IPS DF 6.9 (cell line): ENCODE results near the gene ACAA1.

Source experiments
- DNase-seq: peaks from one replicate; pipeline ENCODE4 v3.0.0-alpha.2; 2013; ENCODE audit warnings: low read depth, low spot score
- H3K27ac ChIP-seq: one replicate; pipeline ENCODE4 v1.5.1; 2013; ENCODE audit warnings: low read length, control low read depth
- H3K27me3 ChIP-seq: 2 replicates; pipeline ENCODE4 v1.6.1; 2013; ENCODE audit warnings: mild to moderate bottlenecking, low read length; ENCODE audit not compliant: control insufficient read depth, insufficient read depth
- H3K36me3 ChIP-seq: 2 replicates; pipeline ENCODE4 v1.6.1; 2013; ENCODE audit warnings: low read length; ENCODE audit not compliant: control insufficient read depth, insufficient read depth
- H3K4me1 ChIP-seq: 2 replicates; pipeline ENCODE4 v1.6.1; 2013; ENCODE audit warnings: low read length; ENCODE audit not compliant: control insufficient read depth, insufficient read depth
- H3K4me3 ChIP-seq: 2 replicates; pipeline ENCODE4 v1.5.1; 2013; ENCODE audit warnings: mild to moderate bottlenecking, low read length
- H3K9me3 ChIP-seq: 2 replicates; pipeline ENCODE4 v1.6.1; 2013; ENCODE audit warnings: low read length, inconsistent platforms; ENCODE audit not compliant: control insufficient read depth, insufficient read depth
- WGBS: extraction: QIAGEN DNeasy Blood & Tissue Kit; methylation state at CpG from one replicate; pipeline ENCODE4 v1.1.7; 2013; ENCODE audit warnings: mixed read lengths, missing lambda C conversion rate; ENCODE audit not compliant: insufficient read length, insufficient coverage; 5-methylcytosine and 5-hydroxymethylcytosine counted together

ACAA1 gene, protein sequence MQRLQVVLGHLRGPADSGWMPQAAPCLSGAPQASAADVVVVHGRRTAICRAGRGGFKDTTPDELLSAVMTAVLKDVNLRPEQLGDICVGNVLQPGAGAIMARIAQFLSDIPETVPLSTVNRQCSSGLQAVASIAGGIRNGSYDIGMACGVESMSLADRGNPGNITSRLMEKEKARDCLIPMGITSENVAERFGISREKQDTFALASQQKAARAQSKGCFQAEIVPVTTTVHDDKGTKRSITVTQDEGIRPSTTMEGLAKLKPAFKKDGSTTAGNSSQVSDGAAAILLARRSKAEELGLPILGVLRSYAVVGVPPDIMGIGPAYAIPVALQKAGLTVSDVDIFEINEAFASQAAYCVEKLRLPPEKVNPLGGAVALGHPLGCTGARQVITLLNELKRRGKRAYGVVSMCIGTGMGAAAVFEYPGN

DNA sequence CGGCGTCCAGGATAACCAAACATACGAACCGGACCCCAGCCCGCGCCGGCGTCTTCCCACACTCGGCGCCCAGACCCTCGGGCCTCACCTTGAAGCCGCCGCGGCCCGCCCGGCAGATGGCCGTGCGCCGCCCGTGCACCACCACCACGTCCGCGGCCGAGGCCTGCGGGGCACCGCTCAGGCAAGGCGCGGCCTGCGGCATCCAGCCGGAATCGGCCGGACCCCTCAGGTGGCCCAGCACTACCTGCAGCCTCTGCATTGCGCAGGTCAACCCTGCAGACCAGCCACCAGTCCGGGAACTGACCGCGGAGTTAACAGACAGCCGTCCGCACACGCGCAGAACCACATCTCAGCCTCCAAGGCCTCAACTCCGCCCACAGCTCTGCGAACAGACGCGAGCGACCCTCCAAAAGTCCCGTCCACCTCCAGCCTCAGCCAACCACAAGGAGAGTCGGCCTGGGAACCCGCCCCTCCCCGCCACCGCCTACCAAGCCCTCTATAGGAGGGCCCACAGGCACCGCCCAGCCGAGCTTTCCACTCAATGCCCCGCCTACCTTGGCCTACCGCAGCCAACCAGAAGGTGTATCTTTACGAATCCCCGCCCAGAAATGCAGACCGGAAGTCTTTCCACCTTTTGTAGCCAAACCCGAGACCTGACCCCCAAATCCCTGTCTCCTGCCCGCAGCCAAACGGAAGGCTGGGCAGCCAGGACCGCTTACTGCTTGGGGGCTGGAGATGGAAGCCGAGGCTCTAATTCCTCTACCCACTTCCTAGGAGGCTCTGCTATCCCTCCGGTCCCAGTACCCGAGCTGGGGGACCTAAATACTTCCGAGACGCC lies at the start of gene ACAA1:
Gene ACAA1 (minus strand): TSS at position 351 of the 838 bp plus-strand sequence. CDS start 92 bp downstream, at position 259.
- Histone ChIP-seq H3K36me3 (peaks cover 6% of the 10 kb centered on the region), H3K9me3 (no peaks in the 10 kb centered on the region), H3K27ac (no peak within 1 kb of the TSS), H3K27me3 (no peaks in the 10 kb centered on the region), H3K4me3 (peak within 1 kb of the TSS; percentile 99), H3K4me1 (peaks cover 4% of the 10 kb centered on the region; the same call in 1 of the 2 replicates)
- WGBS: no CpG with 5 or more reads among the region's 66 CpGs
- DNase-seq: peak; percentile 99

DNA sequence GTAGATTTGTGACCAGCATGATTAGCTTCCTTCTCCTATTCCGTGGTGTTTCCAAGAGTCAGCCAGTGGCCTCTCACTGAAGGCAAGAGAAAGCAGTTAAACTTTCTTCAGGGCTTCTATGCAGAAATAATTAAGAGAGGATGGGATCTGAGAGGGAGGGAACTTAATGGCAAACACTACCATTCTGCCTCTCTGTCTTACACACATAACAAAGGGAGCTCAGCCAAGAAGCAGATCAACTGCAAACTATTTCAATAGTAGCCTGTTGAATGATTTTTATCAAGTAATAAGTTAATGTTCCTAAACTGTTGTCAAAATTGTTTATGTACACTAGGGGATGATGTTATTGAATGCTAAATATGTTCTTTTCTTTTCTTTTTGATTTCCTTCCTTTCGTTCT lies 40.3 kb upstream of the ACAA1 start:
- WGBS: no CpG with 5 or more reads among the region's 2 CpGs
- Histone ChIP-seq H3K27me3 (no peaks in the 10 kb centered on the region), H3K36me3 (no peaks in the 10 kb centered on the region), H3K4me1 (peaks cover 2% of the 10 kb centered on the region; the same call in 1 of the 2 replicates), H3K4me3 (no peak overlapping the region), H3K9me3 (no peaks in the 10 kb centered on the region), H3K27ac (no peak overlapping the region)
- no peak for DNase-seq

DNA sequence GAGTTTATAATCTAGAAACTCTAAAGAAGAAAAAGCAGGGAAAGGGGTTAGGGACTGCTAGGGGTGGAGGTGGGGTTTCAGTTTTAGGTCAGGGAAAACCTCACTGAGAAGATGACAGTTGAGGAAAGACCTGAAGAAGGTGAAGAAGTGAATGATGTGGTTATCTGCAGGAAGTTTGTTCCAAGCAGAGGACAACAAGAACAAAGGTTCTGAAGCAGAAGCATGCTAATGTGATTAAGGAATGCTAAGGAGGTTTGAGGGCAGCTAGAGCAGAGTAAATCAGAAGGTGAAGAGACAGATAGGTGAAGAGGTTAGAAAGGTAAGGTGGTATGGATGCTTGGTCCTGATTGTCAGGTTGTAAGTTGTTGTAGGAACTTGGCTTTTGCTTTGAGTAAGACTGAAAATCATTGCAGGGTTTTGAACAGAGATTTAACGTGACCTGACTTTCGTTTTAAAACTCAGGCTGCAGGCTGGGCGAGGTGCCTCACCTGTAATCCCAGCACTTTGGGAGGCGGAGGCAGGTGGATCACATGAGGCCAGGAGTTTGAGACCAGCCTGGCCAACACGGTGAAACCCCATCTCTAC lies 37.0 kb upstream of the ACAA1 start:
- no peak for DNase-seq
- no peaks in the 10 kb centered on the region for H3K27me3 ChIP-seq
- H3K9me3 ChIP-seq: no peaks in the 10 kb centered on the region
- H3K4me1 ChIP-seq: peaks cover 2% of the 10 kb centered on the region; the same call in 1 of the 2 replicates
- H3K27ac ChIP-seq: no peak overlapping the region
- WGBS: no CpG with 5 or more reads among the region's 5 CpGs
- no peak overlapping the region for H3K4me3 ChIP-seq
- H3K36me3 ChIP-seq: no peaks in the 10 kb centered on the region

DNA sequence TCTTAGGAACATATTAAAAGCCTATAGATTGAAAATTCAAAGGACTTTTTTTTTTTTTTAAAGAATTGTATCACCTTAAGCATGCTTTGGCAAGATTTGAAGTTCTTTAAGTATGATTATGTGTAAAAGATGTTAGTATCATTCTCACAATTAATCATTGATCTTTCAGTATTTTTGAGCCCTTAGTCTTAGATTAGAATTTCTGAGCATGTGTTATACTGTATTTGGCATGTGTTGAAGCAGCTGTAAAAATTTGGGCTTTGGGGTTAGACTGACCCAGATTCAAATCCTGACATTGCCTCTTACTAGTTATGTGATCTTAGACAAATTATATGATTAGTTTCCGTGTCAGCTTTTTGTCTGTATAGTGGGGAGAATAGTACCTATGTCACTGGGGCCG lies 34.7 kb upstream of the ACAA1 start:
- Histone ChIP-seq H3K4me3 (no peak overlapping the region), H3K36me3 (no peaks in the 10 kb centered on the region), H3K27ac (no peak overlapping the region), H3K9me3 (no peaks in the 10 kb centered on the region), H3K4me1 (peaks cover 2% of the 10 kb centered on the region; the same call in 1 of the 2 replicates), H3K27me3 (no peaks in the 10 kb centered on the region)
- no peak for DNase-seq
- 100% methylated on average over 1 of the region's 2 CpGs for WGBS

DNA sequence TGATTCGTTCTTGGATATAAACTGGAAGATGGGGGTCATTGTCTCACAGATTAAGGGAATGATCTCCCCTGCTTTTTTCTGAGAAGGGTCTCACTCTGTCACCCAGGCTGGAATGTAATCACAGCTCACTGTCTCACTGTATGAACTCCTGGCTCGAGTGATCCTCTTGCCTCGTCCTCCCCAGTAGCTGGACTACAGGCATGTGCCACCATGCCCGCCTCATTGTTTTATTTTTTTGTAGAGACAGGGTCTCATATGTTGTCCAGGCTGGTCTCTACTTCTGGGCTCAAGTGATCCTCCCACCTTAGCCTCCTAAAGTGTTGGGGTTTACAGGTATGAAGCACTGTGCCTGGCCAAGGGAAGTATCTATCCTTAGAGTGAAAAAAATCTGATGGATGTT lies 33.8 kb upstream of the ACAA1 start:
- WGBS: no CpG with 5 or more reads among the region's 4 CpGs
- H3K4me1 ChIP-seq: peaks cover 2% of the 10 kb centered on the region; the same call in 1 of the 2 replicates

DNA sequence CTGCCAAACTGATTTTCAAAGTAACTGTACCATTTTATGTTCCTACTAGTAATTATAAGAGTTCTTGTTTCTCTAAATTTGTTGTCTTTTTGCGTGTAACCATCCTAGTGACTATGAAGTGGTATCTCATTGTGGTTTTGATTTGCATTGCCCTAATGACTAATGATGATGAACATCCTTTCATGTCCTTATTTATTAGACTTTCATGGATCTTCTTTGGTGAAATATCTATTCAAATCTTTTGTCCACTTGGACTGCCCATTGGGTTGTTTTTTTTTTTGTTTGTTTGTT lies 32.0 kb upstream of the ACAA1 start:
- no peak overlapping the region for H3K27ac ChIP-seq
- H3K9me3 ChIP-seq: no peaks in the 10 kb centered on the region
- WGBS: no CpG with 5 or more reads among the region's 1 CpG
- peaks cover under 1% of the 10 kb centered on the region; the same call in 1 of the 2 replicates for H3K4me1 ChIP-seq
- H3K4me3 ChIP-seq: no peak overlapping the region
- no peaks in the 10 kb centered on the region for H3K27me3 ChIP-seq
- no peaks in the 10 kb centered on the region for H3K36me3 ChIP-seq
- DNase-seq: no peak

More for the DNA sequence above, 33.8 kb upstream of the ACAA1 start:
- no peaks in the 10 kb centered on the region for H3K9me3 ChIP-seq
- no peaks in the 10 kb centered on the region for H3K27me3 ChIP-seq
- no peak overlapping the region for H3K4me3 ChIP-seq
- H3K36me3 ChIP-seq: no peaks in the 10 kb centered on the region
- H3K27ac ChIP-seq: no peak overlapping the region
- DNase-seq: no peak

DNA sequence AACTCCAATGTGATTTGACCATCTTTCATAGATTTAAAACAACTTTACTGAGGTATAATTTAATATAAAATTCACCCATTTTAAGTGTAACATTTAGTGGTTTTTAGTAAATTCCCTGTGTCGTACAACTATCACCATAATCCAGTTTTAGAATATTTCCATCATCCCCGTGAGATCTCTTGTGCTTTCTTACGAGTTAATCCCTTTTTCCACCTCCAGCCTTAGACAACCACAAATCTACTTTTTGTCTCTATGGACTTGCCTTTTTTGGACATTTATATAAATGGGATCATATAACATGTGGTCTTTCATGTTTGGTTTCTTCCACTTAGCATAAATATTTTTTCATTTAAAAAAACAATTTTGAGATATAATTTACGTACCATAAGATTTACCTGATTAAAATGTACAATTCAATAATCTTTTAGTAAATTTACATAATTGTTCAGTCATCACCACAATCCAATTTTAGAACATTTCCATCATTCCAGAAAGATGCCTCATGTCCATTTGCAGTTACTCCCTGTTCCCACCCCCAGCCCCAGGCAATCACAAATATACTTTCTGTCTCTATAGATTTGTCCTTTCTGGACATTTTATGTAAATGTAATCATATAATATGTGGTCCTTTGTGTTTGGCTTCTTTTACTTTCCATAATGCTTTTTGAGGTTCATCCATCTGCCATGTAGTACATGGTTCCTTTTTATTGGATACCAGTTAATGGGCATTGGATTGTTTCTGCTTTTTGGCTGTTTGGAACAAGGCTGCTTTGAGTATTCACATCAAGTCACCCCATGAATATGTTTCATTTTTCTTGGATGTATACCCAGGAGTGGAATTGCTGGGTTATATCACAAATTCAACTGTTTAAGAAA lies 31.5 kb upstream of the ACAA1 start:
- Histone ChIP-seq H3K4me3 (no peak overlapping the region), H3K27ac (no peak overlapping the region), H3K27me3 (no peaks in the 10 kb centered on the region), H3K9me3 (no peaks in the 10 kb centered on the region), H3K36me3 (no peaks in the 10 kb centered on the region), H3K4me1 (no peaks in the 10 kb centered on the region; the same call in 1 of the 2 replicates)
- WGBS: no CpG with 5 or more reads among the region's 4 CpGs
- no peak for DNase-seq

DNA sequence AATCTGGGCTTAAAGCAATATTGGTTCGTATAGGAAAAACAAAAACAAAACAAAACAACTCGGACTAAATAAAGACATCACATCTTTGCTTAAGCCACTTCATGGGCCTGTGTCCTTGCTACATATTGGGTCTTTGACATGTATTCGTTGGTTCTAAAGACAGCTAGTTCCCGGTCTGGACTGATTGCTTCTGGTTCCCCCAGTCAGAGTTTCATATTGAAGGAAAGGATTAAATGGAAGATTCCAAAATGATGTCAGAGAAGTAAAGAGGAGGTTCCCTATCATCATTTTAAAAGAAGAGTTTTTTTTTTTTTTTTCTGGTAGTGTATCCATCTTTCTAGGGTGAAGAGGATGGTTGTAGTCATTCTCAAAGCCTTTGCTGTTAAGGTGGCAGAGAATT lies 30.7 kb upstream of the ACAA1 start:
- H3K27ac ChIP-seq: no peak overlapping the region
- H3K36me3 ChIP-seq: no peaks in the 10 kb centered on the region
- no CpG with 5 or more reads among the region's 4 CpGs for WGBS
- no peak overlapping the region for H3K4me3 ChIP-seq
- H3K4me1 ChIP-seq: no peaks in the 10 kb centered on the region
- no peaks in the 10 kb centered on the region for H3K27me3 ChIP-seq
- no peaks in the 10 kb centered on the region for H3K9me3 ChIP-seq
- no peak for DNase-seq

DNA sequence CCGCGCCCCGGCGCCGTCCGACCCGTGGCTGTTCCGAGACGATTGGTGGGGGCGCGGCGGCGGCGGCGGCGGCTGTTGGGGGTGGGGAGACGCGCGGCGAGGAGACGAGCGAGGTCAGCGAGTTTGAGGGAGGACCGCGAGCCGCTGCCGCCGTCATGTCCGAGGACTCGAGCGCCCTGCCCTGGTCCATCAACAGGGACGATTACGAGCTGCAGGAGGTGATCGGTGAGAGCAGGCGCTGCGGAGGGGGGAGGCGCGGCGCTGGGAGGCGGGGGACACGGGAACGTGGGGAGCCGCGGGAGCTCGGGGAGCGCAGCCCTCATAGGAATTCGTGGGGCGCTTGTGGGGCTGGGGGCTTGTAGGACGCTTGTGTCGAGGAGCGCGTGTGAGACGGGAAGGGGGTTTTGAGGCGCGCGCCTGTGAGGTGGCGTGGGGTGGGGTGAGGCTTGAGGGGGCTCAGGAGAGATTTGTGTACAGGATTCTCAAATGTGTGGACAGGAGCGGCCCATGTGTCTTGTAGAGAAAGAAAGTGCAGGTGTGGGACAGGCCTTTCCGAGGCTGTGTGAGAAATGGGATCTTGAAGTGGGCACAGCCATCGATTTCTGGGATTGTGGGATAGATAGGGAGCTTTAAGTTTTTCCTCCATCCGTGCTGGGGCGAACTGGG lies 28.9 kb upstream of the ACAA1 start:
- no peaks in the 10 kb centered on the region for H3K27me3 ChIP-seq
- no peak for DNase-seq
- H3K9me3 ChIP-seq: no peaks in the 10 kb centered on the region
- H3K4me1 ChIP-seq: no peaks in the 10 kb centered on the region
- H3K36me3 ChIP-seq: no peaks in the 10 kb centered on the region
- H3K27ac ChIP-seq: no peak overlapping the region
- peak overlapping the region; percentile 94 for H3K4me3 ChIP-seq
- WGBS: no CpG with 5 or more reads among the region's 62 CpGs
